Mucosa of descending colon (tissue), 3 donors: ENCODE data around the gene C14orf132. TPM values are rescaled to one million over a fixed set of nuclear protein-coding genes. Genes with fewer than 3 reads are reported as not detected.

Experiments
- ATAC-seq: fragments of 200-7000 bp; cut with Tn5 transposase; one replicate; pipeline ENCODE4 v1.9.1; 2020; ENCODE audit warnings: mild to moderate bottlenecking, moderate library complexity
- DNase-seq, 3 donors: peaks; one replicate each; pipeline ENCODE4 v3.0.0-alpha.2; 2020
- H3K36me3 ChIP-seq: fragments of 200-600 bp; one replicate; pipeline ENCODE4 v1.8.0; 2021; ENCODE audit warnings: low read depth, mild to moderate bottlenecking
- H3K4me1 ChIP-seq: fragments of 200-600 bp; one replicate; pipeline ENCODE4 v1.8.0; 2021; ENCODE audit warnings: low read depth, mild to moderate bottlenecking
- H3K4me3 ChIP-seq: fragments of 200-600 bp; one replicate; pipeline ENCODE4 v1.8.0; 2021; ENCODE audit warnings: mild to moderate bottlenecking
- H3K9me3 ChIP-seq: fragments of 200-600 bp; one replicate; pipeline ENCODE4 v1.8.0; 2021; ENCODE audit warnings: mild to moderate bottlenecking
- intact Hi-C, 2 donors: fragments of 100-400 bp; cut with DNase I in 1 of 2; cut with micrococcal nuclease in 1 of 2; formaldehyde crosslinking; loops; one replicate each; pipeline versions ENCODE4 v1.11.0 to v1.11.1; 2022; cut with DNase I, micrococcal nuclease
- total RNA-seq, 3 donors: library from RNA; stranded (reverse); fragmentation: NEBNext Ultra II Directional in 2 of 3; extraction: Animal tissue kit (Norgen Biotek cat#: 25700) in 2 of 3; gene quantifications; one replicate each; pipeline versions ENCODE4 v1.2.1 to v1.2.4, GENCODE V29; 2021 to 2023
- TF ChIP-seq, protein P1 (sequence below): fragments of 200-600 bp; IDR thresholded peaks from one replicate; pipeline ENCODE4 v1.8.0; 2022; ENCODE audit warnings: antibody characterized with exemption, mild to moderate bottlenecking
- donor health status: DM: no; HTN: no; CAD: no; lungs with moderate emphysema.
- donor health status: DM: no; HTN: no; CAD: no.
- donor health status: DM: no; HTN: yes; CAD: no.

Gene C14orf132
- total RNA-seq, 3 donors from 2014 or later: 1.8 to 21.8 (median 4.9) TPM

DNA sequence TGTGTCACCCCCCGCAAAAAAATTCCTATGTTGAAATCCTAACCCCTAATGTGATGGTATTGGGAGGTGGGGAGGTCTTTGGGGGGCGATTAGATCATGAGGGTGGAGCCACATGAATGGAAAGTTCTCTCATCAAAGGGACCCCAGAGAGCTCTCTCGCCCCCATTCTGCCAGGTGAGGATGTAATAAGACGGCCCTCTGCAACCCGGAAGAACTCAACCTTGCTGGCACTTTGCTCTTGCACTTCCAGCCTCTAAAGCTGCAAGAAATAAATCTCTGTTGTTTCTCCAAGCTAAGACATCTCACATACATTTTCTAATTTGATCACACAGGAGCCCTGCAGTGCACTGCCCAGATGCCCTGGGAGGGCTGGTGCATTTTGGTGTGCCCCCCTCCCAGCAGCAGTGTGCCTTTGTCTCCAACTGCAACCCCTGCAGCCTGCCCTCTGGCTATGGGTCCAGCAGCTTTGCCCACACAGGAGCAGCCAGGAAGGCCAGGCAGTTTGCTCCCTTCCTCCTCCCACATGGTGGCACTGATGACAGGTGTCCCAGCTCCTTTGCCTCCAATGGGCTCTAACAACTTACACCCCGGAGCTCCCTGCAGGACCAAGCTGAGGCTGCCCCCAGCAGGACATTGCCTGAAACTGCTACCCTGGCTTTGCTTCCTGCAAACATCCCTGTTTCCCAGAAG lies 59.3 kb downstream of the C14orf132 start:
- no peaks in the 10 kb centered on the region for H3K36me3 ChIP-seq
- no peak overlapping the region for H3K4me3 ChIP-seq
- no peaks in the 10 kb centered on the region for H3K4me1 ChIP-seq
- ATAC-seq: peak; percentile 69
- TF ChIP-seq, protein P1, sequence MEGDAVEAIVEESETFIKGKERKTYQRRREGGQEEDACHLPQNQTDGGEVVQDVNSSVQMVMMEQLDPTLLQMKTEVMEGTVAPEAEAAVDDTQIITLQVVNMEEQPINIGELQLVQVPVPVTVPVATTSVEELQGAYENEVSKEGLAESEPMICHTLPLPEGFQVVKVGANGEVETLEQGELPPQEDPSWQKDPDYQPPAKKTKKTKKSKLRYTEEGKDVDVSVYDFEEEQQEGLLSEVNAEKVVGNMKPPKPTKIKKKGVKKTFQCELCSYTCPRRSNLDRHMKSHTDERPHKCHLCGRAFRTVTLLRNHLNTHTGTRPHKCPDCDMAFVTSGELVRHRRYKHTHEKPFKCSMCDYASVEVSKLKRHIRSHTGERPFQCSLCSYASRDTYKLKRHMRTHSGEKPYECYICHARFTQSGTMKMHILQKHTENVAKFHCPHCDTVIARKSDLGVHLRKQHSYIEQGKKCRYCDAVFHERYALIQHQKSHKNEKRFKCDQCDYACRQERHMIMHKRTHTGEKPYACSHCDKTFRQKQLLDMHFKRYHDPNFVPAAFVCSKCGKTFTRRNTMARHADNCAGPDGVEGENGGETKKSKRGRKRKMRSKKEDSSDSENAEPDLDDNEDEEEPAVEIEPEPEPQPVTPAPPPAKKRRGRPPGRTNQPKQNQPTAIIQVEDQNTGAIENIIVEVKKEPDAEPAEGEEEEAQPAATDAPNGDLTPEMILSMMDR: no peak
- intact Hi-C loops: loop anchor here (5.0 to 10.0 kb wide), 2 partner anchors 104 to 179 kb away; no protein-coding TSS in a partner anchor
- H3K9me3 ChIP-seq: no peaks in the 10 kb centered on the region
- peak in 2 of 3 donors; percentile 37 to 44 for DNase-seq

DNA sequence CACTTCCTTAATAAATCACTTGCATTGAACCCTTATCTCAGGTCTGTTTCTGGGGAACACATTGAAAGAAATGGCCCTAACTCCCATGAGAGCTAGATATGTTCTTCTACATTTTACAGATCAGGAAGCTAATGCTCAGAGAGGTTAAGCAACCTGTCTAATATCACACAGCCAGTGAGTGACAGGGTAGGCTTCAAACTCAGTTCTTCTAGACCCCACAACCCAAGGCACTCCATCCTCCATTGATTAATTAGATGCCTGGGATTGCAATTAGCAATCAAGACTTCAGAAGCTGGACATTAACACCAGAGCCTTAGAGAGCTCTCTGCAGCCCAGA lies 59.8 kb downstream of the C14orf132 start:
- intact Hi-C loops: loop anchor here (5.0 to 10.0 kb wide), 2 partner anchors 104 to 178 kb away; no protein-coding TSS in a partner anchor
- ATAC-seq: no peak
- no peak for DNase-seq
- TF ChIP-seq, protein P1: no peak
- no peaks in the 10 kb centered on the region for H3K4me1 ChIP-seq
- H3K36me3 ChIP-seq: no peaks in the 10 kb centered on the region
- H3K4me3 ChIP-seq: no peak overlapping the region
- H3K9me3 ChIP-seq: no peaks in the 10 kb centered on the region

DNA sequence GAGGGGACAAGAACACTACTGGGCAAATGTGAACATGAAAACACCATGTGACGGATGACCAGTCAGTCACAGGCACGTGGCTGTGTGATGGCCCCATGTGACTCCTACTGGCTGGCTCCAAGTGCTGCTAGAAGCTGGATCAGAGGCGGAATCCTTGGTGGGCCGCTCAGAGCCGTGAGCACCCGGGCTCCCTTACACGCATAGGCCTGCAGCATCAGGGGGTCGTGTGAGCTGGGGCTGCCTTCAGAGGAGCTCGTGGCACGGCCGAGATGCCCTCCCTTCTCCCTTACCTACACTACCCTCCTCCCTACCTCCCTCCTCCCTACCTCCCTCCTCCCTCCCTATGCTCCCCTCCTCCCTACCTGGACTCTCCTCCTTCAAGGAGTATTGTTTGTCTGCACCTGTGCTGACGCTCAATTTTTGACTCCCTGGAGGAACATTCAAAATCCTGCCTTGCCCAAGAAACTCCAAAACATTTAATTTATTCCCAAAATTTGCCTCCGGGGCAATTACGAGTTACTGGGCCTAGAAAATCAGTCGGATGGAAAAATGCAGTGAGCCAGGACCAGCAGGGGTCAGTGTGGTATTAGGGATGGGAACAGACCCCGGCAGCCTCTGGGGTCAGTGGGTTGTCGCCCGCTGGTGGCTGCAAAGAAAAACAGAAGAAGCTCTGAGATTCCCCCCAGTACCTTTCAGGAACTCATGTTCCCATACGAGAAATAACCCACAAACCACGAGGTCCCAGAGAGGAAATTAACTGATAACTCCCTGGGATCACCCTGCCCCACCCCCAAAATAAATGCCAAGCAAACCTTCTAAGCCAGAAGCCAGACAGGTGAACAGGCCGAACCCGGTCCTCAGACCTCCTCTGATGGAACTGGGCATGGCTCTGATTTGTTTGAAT lies 61.3 kb downstream of the C14orf132 start:
- Histone ChIP-seq H3K9me3 (no peaks in the 10 kb centered on the region), H3K4me3 (no peak overlapping the region), H3K4me1 (no peaks in the 10 kb centered on the region), H3K36me3 (no peaks in the 10 kb centered on the region)
- TF ChIP-seq, protein P1: peak; percentile 70
- intact Hi-C loops: loop anchor here (10.0 kb wide), 2 partner anchors 64 to 324 kb away; no protein-coding TSS in a partner anchor
- DNase-seq (peak in 2 of 3 donors; percentile 82 to 90), ATAC-seq (peak; percentile 56)

DNA sequence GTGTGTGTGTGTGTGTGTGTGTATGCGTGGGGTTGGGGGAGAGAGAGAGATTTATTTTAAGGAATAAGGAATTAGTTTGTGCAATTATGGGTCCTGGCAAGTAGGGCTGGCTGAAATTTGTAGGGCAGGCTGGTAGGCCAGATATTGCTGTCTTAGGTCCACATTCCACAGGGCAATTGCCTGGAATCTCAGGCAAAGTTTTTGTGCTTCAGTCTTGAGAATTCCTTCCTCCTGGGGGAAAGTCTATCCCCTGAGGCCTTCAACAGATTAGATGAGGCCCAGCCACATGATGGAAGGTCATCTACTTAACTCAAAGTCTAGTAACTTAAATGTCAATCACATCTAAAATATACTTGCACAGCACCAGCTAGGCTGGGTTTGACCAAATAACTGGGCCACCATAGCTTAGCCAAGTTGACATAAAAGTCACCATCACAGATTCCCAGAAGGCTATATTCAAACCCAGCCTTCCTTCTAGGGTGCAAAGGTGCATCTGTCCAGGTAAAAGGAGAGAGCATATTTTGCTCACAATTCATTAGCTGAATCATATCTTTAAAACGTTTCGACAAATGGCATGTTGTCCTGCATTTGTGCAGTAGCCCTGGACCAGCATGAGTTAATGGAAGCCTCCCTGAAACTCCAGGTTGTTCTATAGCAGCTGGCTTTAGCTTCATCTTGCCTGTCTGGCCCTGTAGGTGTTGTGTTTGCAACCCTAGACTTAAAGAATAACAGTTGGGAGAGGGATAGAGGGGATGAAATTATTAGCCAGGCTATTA lies 63.1 kb downstream of the C14orf132 start:
- DNase-seq: no peak
- no peaks in the 10 kb centered on the region for H3K9me3 ChIP-seq

More for the DNA sequence above, 63.1 kb downstream of the C14orf132 start:
- ATAC-seq: no peak
- intact Hi-C loops: loop anchor here (2.0 to 10.0 kb wide), 3 partner anchors 63 to 323 kb away; no protein-coding TSS in a partner anchor
- Histone ChIP-seq H3K36me3 (no peaks in the 10 kb centered on the region), H3K4me3 (no peak overlapping the region), H3K4me1 (no peaks in the 10 kb centered on the region)
- TF ChIP-seq, protein P1: no peak
